GM23248 (cell line): ENCODE data around the gene EGFLAM. TPM values are rescaled to one million over a fixed set of nuclear protein-coding genes. Genes with fewer than 3 reads are reported as not detected.

Experiments
- DNase-seq: peaks from one replicate; pipeline ENCODE4 v3.0.0-alpha.2; 2015
- H2AFZ ChIP-seq: fragments of 200-600 bp; sonication (generic); 2 replicates; pipeline ENCODE4 v1.6.1; 2016; ENCODE audit warnings: antibody characterized with exemption
- H3F3A ChIP-seq: fragments of 200-600 bp; sonication (generic); 2 replicates; pipeline ENCODE4 v1.6.1; 2016; ENCODE audit warnings: mild to moderate bottlenecking, antibody characterized with exemption, mixed run types; ENCODE audit not compliant: insufficient read depth
- H3K27ac ChIP-seq: fragments of 200-600 bp; sonication (generic); 2 replicates; pipeline ENCODE4 v1.5.1; 2016; ENCODE audit warnings: mild to moderate bottlenecking
- H3K27me3 ChIP-seq: fragments of 200-600 bp; sonication (generic); replicated peaks from 2 replicates; pipeline ENCODE4 v1.6.1; 2016; ENCODE audit warnings: mild to moderate bottlenecking; ENCODE audit not compliant: insufficient read depth
- H3K36me3 ChIP-seq: fragments of 200-600 bp; sonication (generic); 2 replicates; pipeline ENCODE4 v1.6.1; 2016; ENCODE audit warnings: low read depth, mild to moderate bottlenecking
- H3K4me1 ChIP-seq: fragments of 200-600 bp; sonication (generic); 2 replicates; pipeline ENCODE4 v1.6.1; 2016; ENCODE audit warnings: mild to moderate bottlenecking; ENCODE audit not compliant: insufficient read depth
- H3K4me2 ChIP-seq: fragments of 200-600 bp; sonication (generic); one replicate; pipeline ENCODE4 v1.6.1; 2016; ENCODE audit warnings: mild to moderate bottlenecking; ENCODE audit not compliant: unreplicated experiment
- H3K4me3 ChIP-seq: fragments of 200-600 bp; sonication (generic); 2 replicates; pipeline ENCODE4 v1.5.1; 2016; ENCODE audit warnings: mild to moderate bottlenecking
- H3K79me2 ChIP-seq: fragments of 200-600 bp; sonication (generic); 2 replicates; pipeline ENCODE4 v1.6.1; 2016; ENCODE audit warnings: mild to moderate bottlenecking; ENCODE audit not compliant: insufficient read depth
- H3K9ac ChIP-seq: fragments of 200-600 bp; sonication (generic); 2 replicates; pipeline ENCODE4 v1.6.1; 2016; ENCODE audit warnings: mild to moderate bottlenecking
- H3K9me2 ChIP-seq: fragments of 200-600 bp; sonication (generic); 2 replicates; pipeline ENCODE4 v1.6.1; 2016; ENCODE audit warnings: mixed run types, mild to moderate bottlenecking, moderate library complexity; ENCODE audit not compliant: insufficient read depth
- H3K9me3 ChIP-seq: fragments of 200-600 bp; sonication (generic); one replicate; pipeline ENCODE4 v1.6.1; 2017; ENCODE audit warnings: low read depth
- H4K20me1 ChIP-seq: fragments of 200-600 bp; sonication (generic); 2 replicates; pipeline ENCODE4 v1.6.0; 2016; ENCODE audit not compliant: insufficient read depth
- EZH2 ChIP-seq: fragments of 200-600 bp; sonication (generic); IDR thresholded peaks from 2 replicates; pipeline ENCODE4 v1.6.1; 2018; ENCODE audit warnings: antibody characterized with exemption, mild to moderate bottlenecking; ENCODE audit not compliant: insufficient read depth, poor library complexity, severe bottlenecking
- EZH2phosphoT487 ChIP-seq: fragments of 200-600 bp; sonication (generic); IDR thresholded peaks from 2 replicates; pipeline ENCODE4 v1.6.1; 2018; ENCODE audit warnings: antibody characterized with exemption, moderate library complexity, mild to moderate bottlenecking, low read depth; ENCODE audit not compliant: insufficient read depth
- WGBS, 2 experiments: methylation state at CpG; one replicate each; pipeline ENCODE4 v1.1.6; 2015 to 2017; ENCODE audit warnings: low lambda C conversion rate in 2 of 2, low coverage in 1 of 2; ENCODE audit errors: missing lambda C conversion rate in 2 of 2; 5-methylcytosine and 5-hydroxymethylcytosine counted together
- in situ Hi-C: fragments of 300-500 bp; cut with MboI; formaldehyde crosslinking; loops from 2 replicates; pipeline ENCODE4 v1.15.0; 2020
- polyA plus RNA-seq: library from polyadenylated mRNA; unstranded; fragments of >200 nt; fragmentation: Nextera tagmentation; extraction: Ambion mirVana; gene quantifications from 2 replicates; pipeline ENCODE4 v1.2.1, GENCODE V29; 2016
- total RNA-seq: library from RNA; depleted of rRNA; stranded (reverse); fragments of >200 nt; shearing (Covaris generic); gene quantifications from 2 replicates; pipeline ENCODE4 v1.2.3, GENCODE V29; 2014

EGFLAM gene
- total and polyA plus RNA-seq, 2 experiments from 2014 or later, result not detected

GRCh38 chr5:38465061-38465460 lies 206.7 kb downstream of the EGFLAM start:
- Histone ChIP-seq H3F3A (peaks cover 35% of the 10 kb centered on the region), H3K4me3 (no peak overlapping the region), H3K9me2 (no peaks in the 10 kb centered on the region), H4K20me1 (no peaks in the 10 kb centered on the region), H3K27ac (no peak overlapping the region), H3K4me2 (peak overlapping the region; percentile 2), H3K27me3 (no peaks in the 10 kb centered on the region), H2AFZ (no peak overlapping the region), H3K9ac (no peak overlapping the region), H3K36me3 (no peaks in the 10 kb centered on the region), H3K79me2 (no peaks in the 10 kb centered on the region), H3K9me3 (no peaks in the 10 kb centered on the region), H3K4me1 (peaks cover 55% of the 10 kb centered on the region)
- TF ChIP-seq EZH2 (no peak), EZH2phosphoT487 (no peak)
- in situ Hi-C loops, result no loop called here
- WGBS, 2 experiments, result 50 to 58% methylated on average over 2 of the region's 2 CpGs
- DNase-seq, result peak; percentile 32

GRCh38 chr5:38465702-38466423 lies 207.5 kb downstream of the EGFLAM start:
- TF ChIP-seq EZH2phosphoT487 (no peak), EZH2 (no peak)
- no peak for DNase-seq
- H2AFZ ChIP-seq, result no peak overlapping the region
- no peak overlapping the region for H3K4me3 ChIP-seq
- peaks cover 55% of the 10 kb centered on the region for H3K4me1 ChIP-seq
- H3K27me3 ChIP-seq, result no peaks in the 10 kb centered on the region
- no peaks in the 10 kb centered on the region for H4K20me1 ChIP-seq
- peaks cover 35% of the 10 kb centered on the region for H3F3A ChIP-seq
- in situ Hi-C loops, result no loop called here
- no peaks in the 10 kb centered on the region for H3K9me2 ChIP-seq
- peak overlapping the region; percentile 2 for H3K4me2 ChIP-seq
- no peaks in the 10 kb centered on the region for H3K36me3 ChIP-seq
- no peaks in the 10 kb centered on the region for H3K9me3 ChIP-seq
- no peaks in the 10 kb centered on the region for H3K79me2 ChIP-seq
- 86 to 87% methylated on average over 9 of the region's 9 CpGs for whole genome bisulfite sequencing, 2 experiments
- no peak overlapping the region for H3K9ac ChIP-seq
- no peak overlapping the region for H3K27ac ChIP-seq

- Histone ChIP-seq H3K36me3 (no peaks in the 10 kb centered on the region), H3K9ac (peak overlapping the region; percentile 37; the same call in 1 of the 2 replicates), H3K79me2 (no peaks in the 10 kb centered on the region), H3F3A (peaks cover 35% of the 10 kb centered on the region), H3K27ac (no peak overlapping the region), H3K9me2 (no peaks in the 10 kb centered on the region), H3K4me2 (peak overlapping the region; percentile 53), H4K20me1 (no peaks in the 10 kb centered on the region), H3K9me3 (no peaks in the 10 kb centered on the region), H2AFZ (peak overlapping the region; percentile 61), H3K4me3 (no peak overlapping the region), H3K4me1 (peaks cover 55% of the 10 kb centered on the region), H3K27me3 (no peaks in the 10 kb centered on the region)
- in situ Hi-C loops, result no loop called here
- 48 to 58% methylated on average over 22 to 24 of the region's 24 CpGs for WGBS, 2 experiments
- DNase-seq, result peak; percentile 39
- no peak for TF ChIP-seq EZH2
- TF ChIP-seq EZH2phosphoT487, result no peak
Measured at GRCh38 chr5:38466424-38467189, 208.2 kb downstream of the EGFLAM start.

GRCh38 chr5:38467353-38468040 lies 209.1 kb downstream of the EGFLAM start:
- H3K36me3 ChIP-seq, result no peaks in the 10 kb centered on the region
- DNase-seq, result peak; percentile 65
- H2AFZ ChIP-seq, result peak overlapping the region; percentile 61
- no peaks in the 10 kb centered on the region for H3K79me2 ChIP-seq
- H3K4me2 ChIP-seq, result peak overlapping the region; percentile 53
- TF ChIP-seq EZH2phosphoT487, result no peak
- TF ChIP-seq EZH2, result no peak
- H3F3A ChIP-seq, result peaks cover 35% of the 10 kb centered on the region
- peak overlapping the region; percentile 37; the same call in 1 of the 2 replicates for H3K9ac ChIP-seq
- no peaks in the 10 kb centered on the region for H3K9me3 ChIP-seq
- H3K4me1 ChIP-seq, result peaks cover 55% of the 10 kb centered on the region
- in situ Hi-C loops, result no loop called here
- H3K9me2 ChIP-seq, result no peaks in the 10 kb centered on the region
- no peaks in the 10 kb centered on the region for H4K20me1 ChIP-seq
- no peaks in the 10 kb centered on the region for H3K27me3 ChIP-seq
- H3K4me3 ChIP-seq, result no peak overlapping the region
- H3K27ac ChIP-seq, result peak overlapping the region; percentile 16; the same call in 1 of the 2 replicates
- WGBS, 2 experiments, result 15 to 18% methylated on average over 18 to 21 of the region's 22 CpGs
